Stimulated activated CD4-positive, alpha-beta T cell treated with anti-CD3 and anti-CD28 coated beads, Interleukin-4, amount 100 ng/mL, for 1 hour (primary cell): ENCODE data around the gene KIAA1217.
"Not testable (repeated sequence)": the region's sequence is repeated elsewhere in the genome, so short reads cannot be mapped to it uniquely, and the experiment has no call there.

Source experiments
- DNase-seq: peaks from one replicate; pipeline ENCODE4 v3.0.0-alpha.2; 2020

The KIAA1217 gene

DNA sequence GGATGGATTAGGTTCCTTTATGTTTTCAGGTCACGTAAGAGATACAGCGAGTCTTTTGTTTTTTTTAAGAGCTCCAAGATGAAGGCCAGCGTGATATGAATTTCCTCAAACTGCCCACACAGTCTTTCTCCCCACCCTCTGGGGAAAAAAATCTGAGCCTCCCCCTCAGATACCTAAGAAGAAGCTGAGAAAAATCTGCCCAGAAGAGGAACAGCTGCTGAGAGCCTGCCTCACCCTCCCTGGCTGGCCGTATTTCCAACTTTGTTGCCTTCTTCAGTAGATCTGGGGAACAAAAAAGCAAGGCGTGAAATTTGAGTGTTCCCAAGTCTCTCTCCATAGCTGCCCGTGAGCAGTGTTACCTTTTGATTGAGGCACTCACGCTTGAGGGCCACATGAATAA is 208.1 kb downstream of the KIAA1217 start:
- DNase-seq, result no peak

DNA sequence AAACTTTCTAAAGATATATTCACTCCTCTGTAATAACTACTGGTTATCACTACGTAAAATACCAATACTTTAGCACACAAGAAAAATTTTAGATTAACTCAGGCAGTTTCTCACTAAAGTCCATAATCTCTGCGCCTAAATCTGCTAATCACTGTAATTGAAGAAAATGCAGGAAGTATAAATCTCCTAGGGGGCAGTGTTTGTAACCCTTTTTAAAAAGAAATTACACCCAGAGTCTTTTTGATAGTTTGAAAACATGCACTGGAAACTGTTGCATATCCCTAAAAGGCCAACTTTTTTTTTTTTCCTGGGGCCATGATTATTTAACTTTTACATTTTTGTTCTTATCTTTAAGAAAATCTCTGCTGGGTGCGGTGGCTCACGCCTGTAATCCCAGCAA is 209.6 kb downstream of the KIAA1217 start:
- DNase-seq, result no peak

DNA sequence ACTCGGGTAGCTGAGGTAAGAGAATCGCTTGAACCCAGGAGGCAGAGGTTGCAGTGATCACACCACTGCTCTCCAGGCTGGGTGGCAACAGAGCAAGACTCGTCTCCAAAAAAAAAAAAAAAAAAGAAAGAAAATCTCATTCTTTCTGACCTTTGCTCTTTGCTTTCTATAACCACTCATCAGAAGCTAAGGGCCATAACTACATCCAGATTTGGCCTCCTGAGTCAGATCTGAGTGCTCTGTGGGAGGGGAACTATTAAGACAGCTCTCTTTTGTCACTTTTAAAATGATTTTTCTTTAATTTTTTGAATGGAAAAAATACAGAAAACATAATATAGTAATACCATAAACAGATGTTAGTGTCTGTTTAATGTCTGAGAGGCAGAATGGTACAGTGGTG is 210.1 kb downstream of the KIAA1217 start:
- DNase-seq, result no peak

DNA sequence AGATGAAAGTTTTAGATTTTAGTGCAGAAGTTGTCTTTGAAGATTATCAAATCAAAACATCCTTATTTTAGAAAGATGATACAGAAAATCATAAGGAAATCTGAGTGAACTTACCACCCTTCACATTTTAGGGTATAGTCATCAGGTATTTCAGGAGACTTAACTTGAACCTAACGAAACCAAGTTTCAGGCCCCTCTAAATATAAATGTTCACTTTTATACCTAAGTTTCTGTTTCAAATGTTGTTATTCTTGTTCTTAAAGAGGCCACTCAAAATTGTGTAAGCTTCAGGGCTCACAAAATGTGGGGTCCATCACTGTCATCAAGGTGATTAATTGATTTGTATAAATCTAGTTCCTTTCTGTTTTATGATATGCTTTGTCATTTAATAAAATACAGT is 216.2 kb downstream of the KIAA1217 start:
- no peak for DNase-seq

DNA sequence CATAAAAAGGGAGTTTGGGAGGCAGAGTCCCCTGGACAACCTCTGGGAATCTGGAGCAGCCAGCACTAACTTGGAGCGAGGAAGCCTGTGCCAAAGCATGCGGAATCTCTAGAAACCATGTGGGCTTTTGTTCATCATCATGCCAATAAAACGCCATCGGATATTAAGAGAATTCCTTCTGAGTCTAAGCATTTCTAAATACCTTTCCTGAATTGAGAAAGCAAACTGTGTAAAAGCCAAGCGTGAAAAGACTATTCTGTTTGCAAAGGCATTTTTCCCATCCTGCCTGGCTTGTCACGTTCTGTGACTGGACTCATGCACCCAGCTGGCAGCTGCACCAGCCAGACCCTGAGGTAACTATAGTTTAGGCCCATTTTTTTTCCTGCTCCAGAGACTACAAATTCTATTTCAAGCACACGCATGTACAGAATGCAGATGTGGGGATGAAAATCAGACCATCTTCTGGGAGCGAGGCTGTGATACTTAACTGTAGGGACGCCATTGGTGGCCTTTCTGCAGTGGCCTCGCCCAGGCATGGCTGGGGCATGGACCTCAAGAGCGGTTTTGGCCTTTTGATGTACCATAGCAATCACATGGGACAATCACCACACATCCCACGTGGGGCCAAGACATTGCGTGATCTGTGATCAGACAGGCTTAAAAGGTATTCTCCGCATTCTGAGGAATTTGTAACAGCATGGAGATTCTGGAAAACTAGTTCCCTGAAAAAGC is 218.9 kb downstream of the KIAA1217 start:
- DNase-seq, result no peak

DNA sequence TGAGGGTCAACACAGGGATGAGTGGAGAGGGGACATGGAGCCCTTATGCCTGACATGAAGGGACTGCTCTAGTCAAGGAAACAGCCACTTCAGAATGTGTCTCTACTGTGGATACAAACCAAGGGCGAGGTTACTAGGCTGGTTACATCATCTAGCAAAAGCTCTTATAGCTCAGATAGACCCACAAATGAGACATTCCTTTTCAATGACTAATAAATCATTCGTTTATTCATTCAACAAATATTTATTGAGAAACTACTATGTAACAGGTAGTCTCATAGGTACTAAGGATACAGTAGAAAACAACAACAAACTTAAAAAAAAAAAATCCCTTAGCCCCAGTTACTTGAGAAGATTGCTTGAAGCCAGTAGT is 219.5 kb downstream of the KIAA1217 start:
- no peak for DNase-seq

DNA sequence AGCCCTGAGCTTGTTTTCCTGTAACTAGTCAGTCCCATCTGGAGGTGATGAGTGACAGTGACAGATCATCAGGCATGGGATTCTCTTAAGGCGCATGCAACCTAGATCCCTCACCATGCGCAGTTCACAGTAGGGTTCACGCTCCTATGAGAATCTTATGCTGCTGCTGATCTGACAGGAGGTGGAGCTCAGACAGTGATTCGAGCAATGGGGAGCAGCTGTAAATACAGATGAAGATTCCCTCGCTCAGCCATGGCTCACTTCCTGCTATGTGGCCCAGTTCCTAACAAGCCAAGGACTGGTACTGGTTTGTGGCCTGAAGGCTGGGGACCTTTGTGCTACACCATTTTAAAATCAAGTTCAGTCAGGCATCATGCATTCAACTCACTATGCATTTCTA is 221.7 kb downstream of the KIAA1217 start:
- no peak for DNase-seq

DNA sequence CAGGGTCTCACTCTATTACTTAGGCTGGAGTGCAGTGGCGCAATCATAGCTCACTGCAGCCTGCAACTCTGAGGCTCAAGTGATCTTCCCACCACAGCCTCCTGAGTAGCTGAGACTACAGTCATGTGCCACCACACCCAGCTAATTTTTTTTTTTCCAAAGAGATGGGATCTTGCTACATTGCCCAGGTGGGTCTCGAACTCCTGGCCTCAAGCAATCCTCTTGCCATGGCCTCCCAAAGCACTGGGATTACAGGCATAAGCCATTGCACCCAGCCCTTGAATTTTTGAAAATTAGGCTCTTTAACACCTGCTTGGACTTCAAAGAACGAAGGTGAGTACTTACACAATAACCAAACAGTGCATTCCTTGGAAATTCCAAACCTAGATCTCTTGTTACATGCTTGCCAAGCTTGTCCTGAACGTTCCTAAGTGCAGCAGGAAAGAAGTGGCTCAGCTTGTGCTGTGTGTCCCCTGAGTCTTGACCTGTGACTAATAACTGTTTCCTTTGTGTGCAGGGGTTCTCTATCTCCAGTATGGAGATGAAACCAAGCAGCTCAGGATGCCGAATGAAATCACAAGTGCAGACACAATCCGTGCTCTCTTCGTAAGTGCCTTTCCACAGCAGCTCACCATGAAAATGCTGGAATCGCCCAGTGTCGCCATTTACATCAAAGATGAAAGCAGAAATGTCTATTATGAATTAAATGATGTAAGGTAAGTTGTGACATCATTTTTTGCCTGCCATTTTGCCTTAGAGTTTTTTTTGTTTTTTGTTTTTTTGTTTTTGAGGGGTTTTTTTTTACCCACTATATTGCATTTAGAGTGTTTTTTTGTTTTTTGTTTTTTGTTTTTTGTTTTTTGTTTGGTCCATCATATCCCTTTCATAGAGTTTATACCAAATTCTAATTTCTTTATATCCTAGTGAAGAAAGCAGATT is 223.8 kb downstream of the KIAA1217 start:
- no peak for DNase-seq

- DNase-seq, result no peak
Observed at GRCh38 chr10:24433705-24434104, 224.8 kb downstream of the KIAA1217 start.

DNA sequence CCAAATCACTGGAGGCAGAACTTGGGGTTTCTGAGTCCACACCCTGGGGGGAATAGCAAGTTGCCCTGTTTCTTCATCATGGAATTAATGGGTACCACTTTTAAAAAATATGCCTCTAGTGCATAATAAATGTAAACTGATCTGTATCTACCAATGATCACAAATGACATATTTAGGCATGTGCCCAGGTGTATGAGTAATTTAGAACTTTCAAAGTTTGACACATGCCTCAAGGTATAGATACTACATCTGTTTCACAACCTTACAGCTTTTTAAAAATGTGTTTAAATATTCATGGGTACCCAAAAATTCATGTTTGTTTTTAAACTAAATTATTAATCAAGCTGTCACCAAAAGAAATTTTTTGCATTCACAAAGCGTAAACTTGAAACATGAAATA is 226.0 kb downstream of the KIAA1217 start:
- no peak for DNase-seq

DNA sequence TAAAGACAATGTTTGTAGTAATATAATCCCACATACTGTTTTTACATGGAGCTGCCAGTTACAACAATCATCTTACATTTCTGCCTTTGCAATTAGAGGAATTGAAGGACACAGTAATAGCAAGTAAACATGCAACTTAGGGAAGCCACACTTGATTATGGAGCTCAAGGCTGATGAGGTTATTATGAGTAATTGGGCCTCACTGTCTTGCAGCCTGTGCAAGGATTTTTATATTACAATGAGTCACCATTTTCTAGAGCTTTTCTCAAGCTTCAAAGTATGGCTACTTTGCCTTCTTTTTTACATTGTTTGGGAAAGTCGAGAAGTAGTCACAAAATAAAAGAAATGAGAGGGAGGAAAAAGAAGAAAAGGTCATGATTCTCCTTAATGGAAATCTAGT is 226.4 kb downstream of the KIAA1217 start:
- no peak for DNase-seq

GRCh38 chr10:24437302-24437701 is 228.4 kb downstream of the KIAA1217 start:
- DNase-seq, result no peak

DNA sequence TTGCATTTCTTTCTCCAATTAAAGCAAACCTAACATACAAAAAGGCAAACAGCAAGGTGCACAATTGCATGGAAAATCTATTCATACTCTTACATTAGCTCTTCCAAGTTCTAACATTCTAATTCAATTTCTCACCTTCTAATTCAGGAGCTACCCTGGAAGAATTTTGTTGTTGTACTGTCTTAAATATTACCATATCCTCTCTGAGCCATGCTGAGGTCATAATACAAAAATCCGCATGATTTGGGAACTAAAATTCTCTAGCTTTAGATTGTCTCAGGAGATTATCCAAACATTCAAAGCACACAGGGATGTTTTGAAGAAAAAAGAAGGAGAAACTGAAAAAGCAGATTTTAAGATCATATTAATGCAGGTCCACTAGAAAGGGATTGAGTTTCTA is 229.9 kb downstream of the KIAA1217 start:
- DNase-seq, result no peak

- DNase-seq, result no peak
Observed at GRCh38 chr10:24439935-24440334, 231.0 kb downstream of the KIAA1217 start.

GRCh38 chr10:24440817-24441797 is 232.2 kb downstream of the KIAA1217 start:
- DNase-seq, result no peak

- no peak for DNase-seq
Observed at GRCh38 chr10:24442234-24442633, 233.3 kb downstream of the KIAA1217 start.

DNA sequence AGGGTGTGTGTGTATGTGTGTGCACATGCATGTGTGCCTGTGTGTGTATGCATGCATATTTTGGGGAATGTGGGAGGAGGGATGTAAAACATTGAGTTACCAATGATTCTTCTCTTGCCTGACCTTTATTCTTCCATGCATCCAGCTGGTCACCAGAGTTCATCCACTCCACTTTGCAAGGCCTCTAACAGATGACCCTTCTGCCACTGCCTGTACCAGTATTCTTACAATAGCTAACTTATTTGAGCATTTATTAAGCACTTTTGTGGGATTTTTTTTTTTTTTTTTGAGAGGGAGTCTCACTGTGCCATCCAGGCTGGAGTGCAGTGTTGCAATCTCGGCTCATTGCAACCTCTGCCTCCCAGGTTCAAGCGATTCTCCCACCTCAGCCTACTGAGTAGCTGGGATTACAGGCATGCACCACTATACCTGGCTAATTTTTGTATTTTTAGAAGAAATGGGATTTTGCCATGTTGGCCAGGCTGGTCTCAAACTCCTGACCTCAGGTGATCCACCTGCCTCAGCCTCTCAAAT is 233.8 kb downstream of the KIAA1217 start:
- not testable (repeated sequence) for DNase-seq

GRCh38 chr10:24444337-24444736 is 235.4 kb downstream of the KIAA1217 start:
- no peak for DNase-seq

GRCh38 chr10:24445958-24446357 is 237.0 kb downstream of the KIAA1217 start:
- not testable (repeated sequence) for DNase-seq

DNA sequence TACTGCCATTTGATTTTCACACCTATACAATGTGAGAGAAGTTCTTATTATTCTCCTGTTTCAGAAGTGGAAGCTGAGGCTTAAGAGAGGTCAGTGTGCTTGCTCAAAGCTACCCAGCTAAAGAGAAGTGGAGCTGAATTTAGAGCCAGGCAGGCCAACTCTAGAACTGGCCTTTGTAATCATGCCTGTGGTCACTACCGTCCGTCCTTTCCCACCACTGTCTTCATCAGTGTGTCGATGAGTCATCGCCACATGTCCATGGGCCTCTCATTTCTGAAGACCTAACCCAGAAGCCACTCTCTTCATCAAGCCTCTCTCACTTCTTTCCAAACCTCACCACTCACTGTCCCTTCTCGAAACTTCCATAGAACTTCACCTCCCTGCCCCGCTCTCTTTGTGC is 237.8 kb downstream of the KIAA1217 start:
- DNase-seq, result no peak

- no peak for DNase-seq
Observed at GRCh38 chr10:24448351-24448999, 239.5 kb downstream of the KIAA1217 start.

- no peak for DNase-seq
Observed at GRCh38 chr10:24449321-24449740, 240.4 kb downstream of the KIAA1217 start.
